ENCODE measurements around the gene PRIM1.
"Not testable (repeated sequence)": the region's sequence is repeated elsewhere in the genome, so short reads cannot be mapped to it uniquely, and the experiment has no call there.

The PRIM1 gene

DNA sequence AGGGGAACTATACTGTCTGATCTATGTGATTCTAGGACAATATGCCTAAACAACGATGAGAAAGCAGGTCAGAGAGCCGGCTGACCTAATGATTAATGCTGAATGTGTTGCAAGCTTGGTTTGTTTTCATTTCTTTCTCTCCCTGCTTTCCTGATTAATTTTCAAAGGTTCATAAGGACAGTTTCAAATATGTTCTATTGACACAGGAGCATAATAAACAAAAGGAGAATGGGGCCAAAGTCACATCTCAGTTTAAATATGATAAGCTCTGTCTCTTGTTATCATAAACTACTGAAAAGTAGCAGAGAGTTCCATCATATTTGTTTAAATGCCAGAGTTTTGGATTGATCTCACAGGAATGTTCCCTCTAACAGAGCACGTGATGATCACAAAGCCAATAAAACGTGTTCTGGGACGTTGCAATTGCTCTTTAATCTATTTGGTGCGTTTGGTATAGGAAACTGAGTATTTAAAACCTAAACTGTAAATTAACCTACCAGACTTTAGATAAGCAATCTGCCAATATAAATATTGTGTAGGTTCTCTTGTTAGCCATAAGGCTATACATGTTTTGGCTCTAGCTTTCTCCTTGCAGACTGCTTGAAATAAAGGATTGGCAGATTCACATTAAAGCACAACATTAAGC lies 7.3 kb upstream of the PRIM1 start:
- TF ChIP-seq ZFP3 (CRISPR knock-in tag; IDR thresholded peaks at IDR 0.05) (no peak), ZNF70 (CRISPR knock-in tag; IDR thresholded peaks at IDR 0.05) (no peak), BACH2 (CRISPR knock-in tag; IDR thresholded peaks at IDR 0.05; ENCODE audit: borderline replicate concordance) (no peak), CSDC2 (CRISPR knock-in tag; IDR thresholded peaks at IDR 0.05) (no peak), ARNTL (CRISPR knock-in tag; IDR thresholded peaks at IDR 0.05; ENCODE audit: borderline replicate concordance, low read depth) (no peak), ZNF8 (CRISPR knock-in tag; IDR thresholded peaks at IDR 0.05) (no peak), ZNF565 (CRISPR knock-in tag; conservative IDR thresholded peaks at IDR 0.05; ENCODE audit: low read depth) (no peak), TCF4 (CRISPR knock-in tag; IDR thresholded peaks at IDR 0.05; ENCODE audit: borderline replicate concordance) (no peak), TOX (CRISPR knock-in tag; IDR thresholded peaks at IDR 0.05; ENCODE audit: borderline replicate concordance) (no peak), RARB (CRISPR knock-in tag; IDR thresholded peaks at IDR 0.05) (no peak)
- TF ChIP-seq, protein P1, sequence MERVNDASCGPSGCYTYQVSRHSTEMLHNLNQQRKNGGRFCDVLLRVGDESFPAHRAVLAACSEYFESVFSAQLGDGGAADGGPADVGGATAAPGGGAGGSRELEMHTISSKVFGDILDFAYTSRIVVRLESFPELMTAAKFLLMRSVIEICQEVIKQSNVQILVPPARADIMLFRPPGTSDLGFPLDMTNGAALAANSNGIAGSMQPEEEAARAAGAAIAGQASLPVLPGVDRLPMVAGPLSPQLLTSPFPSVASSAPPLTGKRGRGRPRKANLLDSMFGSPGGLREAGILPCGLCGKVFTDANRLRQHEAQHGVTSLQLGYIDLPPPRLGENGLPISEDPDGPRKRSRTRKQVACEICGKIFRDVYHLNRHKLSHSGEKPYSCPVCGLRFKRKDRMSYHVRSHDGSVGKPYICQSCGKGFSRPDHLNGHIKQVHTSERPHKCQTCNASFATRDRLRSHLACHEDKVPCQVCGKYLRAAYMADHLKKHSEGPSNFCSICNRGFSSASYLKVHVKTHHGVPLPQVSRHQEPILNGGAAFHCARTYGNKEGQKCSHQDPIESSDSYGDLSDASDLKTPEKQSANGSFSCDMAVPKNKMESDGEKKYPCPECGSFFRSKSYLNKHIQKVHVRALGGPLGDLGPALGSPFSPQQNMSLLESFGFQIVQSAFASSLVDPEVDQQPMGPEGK (CRISPR knock-in tag; IDR thresholded peaks at IDR 0.05; ENCODE audit: borderline replicate concordance), result no peak
- TF ChIP-seq, protein P2, sequence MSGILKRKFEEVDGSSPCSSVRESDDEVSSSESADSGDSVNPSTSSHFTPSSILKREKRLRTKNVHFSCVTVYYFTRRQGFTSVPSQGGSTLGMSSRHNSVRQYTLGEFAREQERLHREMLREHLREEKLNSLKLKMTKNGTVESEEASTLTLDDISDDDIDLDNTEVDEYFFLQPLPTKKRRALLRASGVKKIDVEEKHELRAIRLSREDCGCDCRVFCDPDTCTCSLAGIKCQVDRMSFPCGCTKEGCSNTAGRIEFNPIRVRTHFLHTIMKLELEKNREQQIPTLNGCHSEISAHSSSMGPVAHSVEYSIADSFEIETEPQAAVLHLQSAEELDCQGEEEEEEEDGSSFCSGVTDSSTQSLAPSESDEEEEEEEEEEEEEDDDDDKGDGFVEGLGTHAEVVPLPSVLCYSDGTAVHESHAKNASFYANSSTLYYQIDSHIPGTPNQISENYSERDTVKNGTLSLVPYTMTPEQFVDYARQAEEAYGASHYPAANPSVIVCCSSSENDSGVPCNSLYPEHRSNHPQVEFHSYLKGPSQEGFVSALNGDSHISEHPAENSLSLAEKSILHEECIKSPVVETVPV (CRISPR knock-in tag; IDR thresholded peaks at IDR 0.05), result no peak
- TF ChIP-seq, protein P3, sequence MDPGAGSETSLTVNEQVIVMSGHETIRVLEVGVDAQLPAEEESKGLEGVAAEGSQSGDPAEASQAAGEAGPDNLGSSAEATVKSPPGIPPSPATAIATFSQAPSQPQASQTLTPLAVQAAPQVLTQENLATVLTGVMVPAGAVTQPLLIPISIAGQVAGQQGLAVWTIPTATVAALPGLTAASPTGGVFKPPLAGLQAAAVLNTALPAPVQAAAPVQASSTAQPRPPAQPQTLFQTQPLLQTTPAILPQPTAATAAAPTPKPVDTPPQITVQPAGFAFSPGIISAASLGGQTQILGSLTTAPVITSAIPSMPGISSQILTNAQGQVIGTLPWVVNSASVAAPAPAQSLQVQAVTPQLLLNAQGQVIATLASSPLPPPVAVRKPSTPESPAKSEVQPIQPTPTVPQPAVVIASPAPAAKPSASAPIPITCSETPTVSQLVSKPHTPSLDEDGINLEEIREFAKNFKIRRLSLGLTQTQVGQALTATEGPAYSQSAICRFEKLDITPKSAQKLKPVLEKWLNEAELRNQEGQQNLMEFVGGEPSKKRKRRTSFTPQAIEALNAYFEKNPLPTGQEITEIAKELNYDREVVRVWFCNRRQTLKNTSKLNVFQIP (CRISPR knock-in tag; IDR thresholded peaks at IDR 0.05; ENCODE audit: borderline replicate concordance, low read depth), result no peak
- TF ChIP-seq, protein P4, sequence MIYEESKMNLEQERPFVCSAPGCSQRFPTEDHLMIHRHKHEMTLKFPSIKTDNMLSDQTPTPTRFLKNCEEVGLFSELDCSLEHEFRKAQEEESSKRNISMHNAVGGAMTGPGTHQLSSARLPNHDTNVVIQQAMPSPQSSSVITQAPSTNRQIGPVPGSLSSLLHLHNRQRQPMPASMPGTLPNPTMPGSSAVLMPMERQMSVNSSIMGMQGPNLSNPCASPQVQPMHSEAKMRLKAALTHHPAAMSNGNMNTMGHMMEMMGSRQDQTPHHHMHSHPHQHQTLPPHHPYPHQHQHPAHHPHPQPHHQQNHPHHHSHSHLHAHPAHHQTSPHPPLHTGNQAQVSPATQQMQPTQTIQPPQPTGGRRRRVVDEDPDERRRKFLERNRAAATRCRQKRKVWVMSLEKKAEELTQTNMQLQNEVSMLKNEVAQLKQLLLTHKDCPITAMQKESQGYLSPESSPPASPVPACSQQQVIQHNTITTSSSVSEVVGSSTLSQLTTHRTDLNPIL (CRISPR knock-in tag; IDR thresholded peaks at IDR 0.05; ENCODE audit: low read depth), result no peak
- no peak for ATAC-seq

DNA sequence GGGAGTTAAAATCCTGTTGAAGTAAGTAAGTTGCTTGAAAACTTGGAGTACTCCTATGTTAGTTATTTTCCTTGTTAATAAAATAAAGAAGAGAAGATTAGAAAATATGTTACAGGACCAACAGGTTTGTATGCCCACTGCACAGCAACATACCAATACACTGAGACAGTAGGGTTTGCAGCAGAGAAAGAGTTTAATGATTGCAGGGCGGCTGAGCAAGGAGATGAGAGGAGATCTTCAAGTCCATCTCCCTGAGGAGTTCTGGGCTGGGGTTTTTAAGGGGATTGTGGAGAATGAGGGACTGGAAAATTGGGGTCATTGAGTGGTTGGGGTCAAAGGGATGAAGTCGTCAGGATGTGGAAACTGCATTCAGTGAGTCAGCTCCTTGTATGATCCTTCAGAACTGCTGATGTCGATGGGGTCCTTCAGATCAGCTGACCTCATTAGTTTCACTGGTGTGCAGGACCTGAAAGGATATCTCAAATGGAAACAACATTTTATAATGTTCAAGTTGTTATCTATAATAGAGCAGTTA lies 6.7 kb upstream of the PRIM1 start:
- no peak for ATAC-seq
- TF ChIP-seq ZNF8 (CRISPR knock-in tag; IDR thresholded peaks at IDR 0.05) (no peak), ZFP30 (CRISPR knock-in tag; IDR thresholded peaks at IDR 0.05) (no peak), CSDC2 (CRISPR knock-in tag; IDR thresholded peaks at IDR 0.05) (no peak), SNAI2 (CRISPR knock-in tag; IDR thresholded peaks at IDR 0.05) (no peak), ARNTL (CRISPR knock-in tag; IDR thresholded peaks at IDR 0.05; ENCODE audit: borderline replicate concordance, low read depth) (no peak), TOX (CRISPR knock-in tag; IDR thresholded peaks at IDR 0.05; ENCODE audit: borderline replicate concordance) (no peak)
- TF ChIP-seq, protein P2 (CRISPR knock-in tag; IDR thresholded peaks at IDR 0.05), result no peak

DNA sequence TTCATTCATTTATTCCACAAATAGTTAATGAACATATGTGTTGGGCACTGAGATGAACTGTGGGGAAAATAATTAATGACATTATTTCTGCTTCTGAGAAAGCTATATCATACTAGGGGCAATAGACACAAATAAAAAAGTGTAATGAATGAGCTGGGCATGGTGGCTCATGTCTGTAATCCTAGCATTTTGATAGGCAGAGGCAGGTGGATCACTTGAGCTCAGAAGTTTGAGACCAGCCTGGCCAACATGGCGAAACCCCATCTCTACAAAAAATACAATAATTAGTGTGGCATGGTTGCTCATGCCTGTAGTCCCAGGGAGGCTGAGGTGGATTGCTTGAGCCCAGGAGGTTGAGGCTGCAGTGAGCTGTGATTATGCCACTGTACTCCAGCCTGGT lies 5.8 kb upstream of the PRIM1 start:
- not testable (repeated sequence) for ATAC-seq

DNA sequence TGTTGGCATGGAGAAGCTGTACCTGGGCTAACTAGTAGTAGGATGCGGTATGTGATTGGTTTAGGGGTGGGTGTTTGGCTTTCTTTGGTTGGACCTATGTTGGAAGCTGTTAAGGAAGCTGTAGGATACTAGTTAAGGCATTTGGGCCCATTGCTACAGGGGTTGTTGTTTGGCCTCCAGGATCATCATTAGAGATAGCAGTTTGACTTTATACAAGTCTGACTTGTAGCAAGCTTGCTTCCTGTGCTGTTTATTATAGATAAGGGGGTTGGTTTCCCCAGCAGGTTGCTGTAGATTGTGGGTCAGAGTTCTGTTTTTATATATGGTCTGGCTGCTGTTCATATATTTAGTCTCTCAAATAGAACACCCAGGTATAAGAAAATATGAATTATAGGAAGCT lies 1.4 kb upstream of the PRIM1 start:
- TF ChIP-seq, protein P4 (CRISPR knock-in tag; IDR thresholded peaks at IDR 0.05; ENCODE audit: low read depth), result no peak
- TF ChIP-seq BACH2 (CRISPR knock-in tag; IDR thresholded peaks at IDR 0.05; ENCODE audit: borderline replicate concordance), result no peak
- TF ChIP-seq SNAI2 (CRISPR knock-in tag; IDR thresholded peaks at IDR 0.05), result no peak
- no peak for TF ChIP-seq GLIS3 (CRISPR knock-in tag; IDR thresholded peaks at IDR 0.05)
- TF ChIP-seq TOX (CRISPR knock-in tag; IDR thresholded peaks at IDR 0.05; ENCODE audit: borderline replicate concordance), result no peak
- no peak for TF ChIP-seq ZNF565 (CRISPR knock-in tag; conservative IDR thresholded peaks at IDR 0.05; ENCODE audit: low read depth)
- TF ChIP-seq ARNTL (CRISPR knock-in tag; IDR thresholded peaks at IDR 0.05; ENCODE audit: borderline replicate concordance, low read depth), result no peak
- TF ChIP-seq ZFP3 (CRISPR knock-in tag; IDR thresholded peaks at IDR 0.05), result no peak
- TF ChIP-seq, protein P1 (CRISPR knock-in tag; IDR thresholded peaks at IDR 0.05; ENCODE audit: borderline replicate concordance), result no peak
- no peak for TF ChIP-seq ISL1 (CRISPR knock-in tag; IDR thresholded peaks at IDR 0.05)
- TF ChIP-seq, protein P3 (CRISPR knock-in tag; IDR thresholded peaks at IDR 0.05; ENCODE audit: borderline replicate concordance, low read depth), result no peak
- TF ChIP-seq OSR1 (CRISPR knock-in tag; IDR thresholded peaks at IDR 0.05), result no peak
- no peak for TF ChIP-seq ESRRG (CRISPR knock-in tag; IDR thresholded peaks at IDR 0.05)
- no peak for TF ChIP-seq PPARA (CRISPR knock-in tag; IDR thresholded peaks at IDR 0.05; ENCODE audit: borderline replicate concordance)
- ATAC-seq, result no peak
